Stimulated activated CD4-positive, alpha-beta T cell treated with anti-CD3 and anti-CD28 coated beads, Interleukin-4, amount 100 ng/mL, for 1 hour (primary cell): ENCODE measurements around the gene MAMDC4.
"Not testable (repeated sequence)": the region's sequence is repeated elsewhere in the genome, so short reads cannot be mapped to it uniquely, and the experiment has no call there.

Source experiments
- DNase-seq: peaks from one replicate; pipeline ENCODE4 v3.0.0-alpha.2; 2020

MAMDC4 gene

DNA sequence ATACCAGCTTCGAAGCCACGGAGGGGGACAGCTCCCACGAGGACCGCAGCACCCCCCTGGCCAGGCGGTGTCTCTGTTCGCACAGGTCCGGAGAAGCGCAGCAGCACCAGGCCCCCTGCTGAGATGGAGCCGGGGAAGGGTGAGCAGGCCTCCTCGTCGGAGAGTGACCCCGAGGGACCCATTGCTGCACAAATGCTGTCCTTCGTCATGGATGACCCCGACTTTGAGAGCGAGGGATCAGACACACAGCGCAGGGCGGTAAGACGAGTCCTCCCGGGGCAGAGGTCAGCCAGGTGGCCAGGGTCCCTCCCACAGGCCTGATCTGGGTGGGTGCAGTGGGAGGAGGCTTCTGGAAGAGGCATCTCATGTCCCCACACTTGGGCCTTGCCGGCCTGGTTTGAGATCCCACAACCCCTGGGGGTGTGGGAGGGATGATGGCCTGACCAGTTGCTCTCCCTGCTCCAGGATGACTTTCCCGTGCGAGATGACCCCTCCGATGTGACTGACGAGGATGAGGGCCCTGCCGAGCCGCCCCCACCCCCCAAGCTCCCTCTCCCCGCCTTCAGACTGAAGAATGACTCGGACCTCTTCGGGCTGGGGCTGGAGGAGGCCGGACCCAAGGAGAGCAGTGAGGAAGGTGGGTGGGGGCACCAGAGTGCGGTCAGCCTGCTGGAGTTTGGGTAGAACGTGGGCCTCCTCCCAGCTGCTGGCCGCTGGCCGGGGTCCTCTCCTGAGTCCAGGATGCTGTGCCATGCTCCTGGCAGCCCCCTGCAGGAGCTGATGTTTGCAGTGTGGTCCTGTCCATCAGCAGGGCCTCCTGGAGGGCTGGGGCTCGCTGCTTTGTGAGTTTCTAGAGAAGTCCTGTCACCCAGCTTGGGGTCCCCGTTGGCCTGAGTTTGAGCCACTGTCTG lies 12.7 kb upstream of the MAMDC4 start:
- DNase-seq = no peak

DNA sequence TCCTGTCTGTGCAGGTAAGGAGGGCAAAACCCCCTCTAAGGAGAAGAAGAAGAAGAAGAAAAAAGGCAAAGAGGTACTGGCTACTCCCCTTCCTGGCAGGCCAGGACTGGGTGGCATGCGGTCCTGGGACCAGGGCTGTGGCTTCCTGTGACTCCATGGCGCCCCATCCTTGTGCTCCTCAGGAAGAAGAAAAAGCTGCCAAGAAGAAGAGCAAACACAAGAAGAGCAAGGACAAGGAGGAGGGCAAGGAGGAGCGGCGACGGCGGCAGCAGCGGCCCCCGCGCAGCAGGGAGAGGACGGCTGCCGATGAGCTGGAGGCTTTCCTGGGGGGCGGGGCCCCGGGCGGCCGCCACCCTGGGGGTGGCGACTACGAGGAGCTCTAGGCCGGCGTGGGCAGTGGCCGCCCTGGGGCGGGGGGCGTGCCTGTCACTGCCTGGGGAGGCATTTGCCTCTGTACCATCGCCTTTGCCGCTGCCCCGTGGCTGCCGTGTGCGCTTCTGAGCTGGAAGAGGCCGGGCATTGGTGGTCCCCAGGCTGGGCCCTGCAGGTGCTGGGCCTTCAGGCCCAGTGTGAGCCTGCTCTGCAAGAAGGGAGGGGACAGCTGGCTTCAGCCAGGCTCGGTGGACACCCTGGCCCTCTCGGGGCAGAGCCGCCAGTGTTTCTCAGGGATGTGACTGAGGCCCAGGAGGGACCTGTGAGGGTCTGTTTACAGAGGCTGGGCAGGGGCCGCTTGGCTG lies 11.8 kb upstream of the MAMDC4 start:
- DNase-seq = no peak

DNA sequence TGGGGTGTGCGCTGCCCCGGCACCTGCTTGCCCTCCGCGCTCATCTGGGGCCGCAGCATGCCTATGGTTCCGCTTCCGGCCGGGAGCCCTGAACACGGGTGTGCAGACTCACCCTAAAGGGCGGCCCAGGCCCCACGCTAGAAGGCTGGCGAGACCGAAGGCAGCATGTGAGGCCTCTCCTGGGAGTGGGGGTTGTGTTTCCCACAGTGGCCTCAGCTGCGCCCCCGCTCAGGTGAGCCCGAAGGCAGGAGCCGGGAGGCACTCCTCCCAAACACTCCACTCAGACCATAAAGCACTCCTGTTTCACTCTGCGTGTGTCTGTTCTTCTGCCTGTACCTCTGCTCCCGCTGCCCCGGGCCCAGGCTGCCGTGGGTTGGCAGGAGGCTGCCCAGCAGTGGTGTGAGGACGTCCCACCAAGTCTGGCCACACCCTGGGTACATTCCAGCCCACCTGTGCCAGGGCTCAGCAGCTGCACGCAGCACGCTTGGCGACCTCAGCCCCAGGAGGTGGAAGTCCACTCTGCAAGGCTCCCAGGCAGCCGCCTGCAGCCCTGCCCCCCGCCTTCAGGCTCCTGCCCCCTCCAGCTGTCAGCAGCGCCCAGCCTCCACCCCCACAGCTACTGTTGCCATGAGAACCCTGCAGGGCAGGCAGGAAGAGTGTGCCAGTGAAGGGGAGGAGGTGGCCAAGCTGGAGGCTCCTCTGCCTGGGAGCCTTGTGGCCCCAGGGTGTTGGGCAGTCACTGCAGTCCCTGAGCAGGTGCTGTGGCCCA lies 11.1 kb upstream of the MAMDC4 start:
- DNase-seq = no peak

DNA sequence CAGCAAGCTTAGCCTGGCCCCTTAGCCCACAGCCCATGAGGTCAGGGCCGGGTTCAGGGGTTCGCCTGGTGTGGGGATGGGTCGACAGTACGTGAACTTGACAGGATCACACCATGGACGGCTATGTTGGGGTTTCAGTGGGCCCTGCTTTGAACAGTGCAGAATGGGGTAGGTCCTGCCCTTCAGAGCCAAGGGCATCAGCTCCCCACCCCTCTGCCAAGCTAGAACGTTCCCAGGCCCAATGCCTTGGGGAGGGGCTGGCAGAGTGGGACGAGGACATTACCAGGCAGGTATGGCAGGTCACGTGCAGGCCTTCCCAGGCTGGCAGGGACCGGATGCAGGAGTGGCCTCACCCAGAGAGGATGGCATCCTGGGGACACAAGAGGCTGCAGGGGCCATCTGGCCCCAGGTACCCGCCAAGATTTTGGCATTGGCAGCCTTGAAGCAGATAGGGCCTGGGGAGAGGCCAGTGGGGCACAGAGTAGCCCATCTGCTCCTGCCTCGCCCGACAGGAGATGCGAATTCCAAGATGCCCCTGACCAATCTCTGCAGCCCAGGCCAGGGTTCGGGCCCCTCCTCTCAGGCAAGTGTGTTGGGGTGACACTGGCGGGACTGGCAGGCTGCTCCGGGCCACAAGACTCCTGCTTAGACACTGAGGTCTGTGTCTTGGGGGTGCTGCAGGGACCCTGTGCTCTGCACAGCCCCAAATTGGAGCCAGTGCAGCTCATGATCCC lies 10.3 kb upstream of the MAMDC4 start:
- not testable (repeated sequence) for DNase-seq

DNA sequence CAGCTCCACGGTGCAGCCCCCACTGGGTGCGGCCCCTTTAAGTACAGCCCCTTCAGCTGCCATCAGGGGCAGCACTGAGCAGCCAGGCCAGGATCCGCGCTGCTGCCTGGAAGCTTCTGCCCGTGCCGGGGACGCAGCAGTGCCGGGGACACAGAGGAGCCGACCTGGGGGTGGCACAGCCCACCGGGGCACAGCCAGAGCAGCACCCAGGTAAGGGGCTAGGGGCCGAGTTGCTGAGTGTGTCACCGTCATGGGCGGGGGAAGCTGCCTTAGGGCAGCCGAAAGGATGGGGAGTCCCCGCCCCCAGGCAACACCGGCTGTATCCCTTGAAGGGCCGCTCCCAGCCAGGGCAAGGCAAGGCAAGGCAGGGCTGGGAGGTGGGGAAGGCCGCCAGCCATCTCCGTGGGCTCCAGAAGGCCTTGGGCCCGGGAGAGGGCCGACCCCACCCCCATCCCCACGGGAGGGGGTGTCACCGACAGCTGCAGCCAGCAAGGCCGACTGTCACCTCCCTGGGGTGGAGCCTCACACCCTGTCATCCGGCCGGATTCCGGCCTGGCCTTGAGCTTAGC lies 9.7 kb upstream of the MAMDC4 start, which contains the start of gene AJM1:
TSS of gene AJM1 (plus strand) at position 99 of the 569 bp plus-strand sequence. CDS start 1,937 bp downstream, outside the sequence.
- DNase-seq = peak; percentile 80

DNA sequence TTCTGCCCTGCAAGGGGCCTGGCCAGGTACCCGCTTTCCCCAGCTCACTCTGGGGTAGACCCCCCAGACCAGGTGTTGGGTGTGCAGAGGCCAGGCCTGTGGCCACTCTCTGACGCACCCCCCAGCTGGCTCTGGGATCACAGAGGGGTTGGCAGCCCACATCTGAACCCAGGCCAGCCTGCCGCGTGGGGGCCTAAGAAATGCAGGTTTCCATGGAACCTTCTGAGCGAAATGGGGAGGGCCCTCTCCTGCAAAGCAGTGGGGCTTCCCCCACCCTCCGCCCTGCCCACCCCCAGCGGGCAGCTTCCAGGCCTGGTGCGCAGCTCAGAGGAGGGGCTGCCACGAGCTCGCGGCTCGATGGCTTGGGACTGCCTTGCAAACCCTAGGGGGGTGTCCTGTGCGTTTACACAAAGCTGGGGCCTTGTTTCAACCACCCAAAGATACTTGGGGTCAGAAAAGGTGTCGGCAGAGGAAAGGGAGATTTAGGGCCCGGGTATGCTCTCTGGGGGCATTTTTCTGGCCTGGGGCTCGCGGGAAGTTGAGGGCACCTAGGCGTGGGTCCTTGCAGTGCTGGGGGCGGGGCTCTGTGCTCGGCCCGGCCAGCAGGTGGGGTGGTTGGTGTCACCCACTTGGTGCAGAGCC lies 8.9 kb upstream of the MAMDC4 start:
- not testable (repeated sequence) for DNase-seq

DNA sequence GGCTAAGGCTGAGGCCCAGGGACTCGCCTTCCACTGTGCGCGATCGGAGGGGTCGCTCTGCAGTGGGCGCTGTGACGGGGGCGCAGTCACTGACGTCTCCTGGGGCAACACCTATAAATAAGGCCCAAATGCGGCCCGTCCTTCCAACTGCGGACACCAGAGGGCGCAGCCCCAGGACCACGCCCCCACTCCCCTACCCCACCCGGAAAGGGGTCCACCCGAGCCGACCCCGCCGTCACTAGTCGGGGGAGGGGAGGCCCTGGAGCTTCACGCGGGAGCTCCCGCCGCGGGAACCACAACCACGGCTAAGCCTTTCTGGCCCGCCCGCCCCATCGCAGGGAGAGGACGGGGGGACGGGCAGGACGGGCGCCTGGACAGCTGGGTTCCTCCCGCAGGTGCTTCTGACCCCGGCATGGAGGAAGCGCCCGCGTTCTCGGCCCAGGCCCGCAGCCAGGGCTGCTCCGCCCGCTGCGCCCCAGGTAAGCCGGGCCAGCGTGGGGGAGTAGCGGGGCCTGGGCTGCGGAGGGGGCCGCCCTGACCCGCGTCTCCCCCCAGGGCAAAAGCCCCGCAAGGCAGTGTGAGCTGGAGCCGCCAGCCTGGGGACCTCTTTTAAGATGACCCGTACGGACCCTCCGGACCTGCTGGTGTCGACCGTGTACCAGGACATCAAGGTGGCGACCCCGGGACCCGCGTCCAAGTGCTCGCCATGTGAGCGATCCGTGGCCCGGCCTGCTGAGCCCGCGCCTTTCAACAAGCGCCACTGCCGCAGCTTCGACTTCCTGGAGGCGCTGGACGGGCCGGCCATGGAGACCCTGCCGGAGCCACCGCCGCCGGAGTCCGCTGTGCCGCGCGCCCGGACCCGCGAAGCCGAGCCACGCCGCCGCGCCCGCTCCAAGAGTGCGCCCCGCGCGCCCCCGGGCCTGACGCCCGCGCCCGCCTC lies 8.1 kb upstream of the MAMDC4 start:
- DNase-seq = peak; percentile 71

DNA sequence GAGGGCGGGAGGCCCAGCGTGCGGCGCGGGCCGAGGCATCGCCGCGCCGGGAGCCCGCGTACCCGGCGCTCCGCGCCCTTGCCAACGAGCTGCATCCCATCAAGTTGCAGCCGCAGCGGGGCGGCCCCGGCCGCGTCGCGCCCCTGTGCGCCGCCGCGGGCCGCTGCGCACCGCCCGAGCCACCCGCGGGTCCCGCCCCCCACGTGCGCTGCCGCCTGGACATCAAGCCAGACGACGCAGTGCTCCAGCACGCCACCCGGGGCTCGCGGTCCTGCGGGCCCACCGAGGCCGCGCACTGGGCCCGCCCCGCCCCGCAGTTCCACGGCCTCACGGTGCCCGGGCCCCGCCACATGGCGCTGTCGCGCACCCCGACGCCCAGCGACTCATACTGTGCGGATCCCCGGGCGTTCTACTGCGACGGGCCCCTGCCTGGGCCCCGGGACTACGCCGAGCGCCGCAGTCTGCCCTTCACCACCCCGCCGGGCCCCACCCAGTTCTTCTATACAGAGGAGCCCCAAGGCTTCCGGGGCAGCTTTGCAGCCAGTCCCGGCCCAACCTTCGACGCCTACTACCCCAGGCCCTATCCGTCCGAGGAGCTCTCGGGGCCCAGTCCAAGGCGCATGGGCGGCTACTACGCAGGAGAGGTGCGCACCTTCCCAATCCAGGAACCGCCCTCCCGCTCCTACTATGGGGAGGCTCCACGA lies 7.2 kb upstream of the MAMDC4 start:
- DNase-seq = no peak

DNA sequence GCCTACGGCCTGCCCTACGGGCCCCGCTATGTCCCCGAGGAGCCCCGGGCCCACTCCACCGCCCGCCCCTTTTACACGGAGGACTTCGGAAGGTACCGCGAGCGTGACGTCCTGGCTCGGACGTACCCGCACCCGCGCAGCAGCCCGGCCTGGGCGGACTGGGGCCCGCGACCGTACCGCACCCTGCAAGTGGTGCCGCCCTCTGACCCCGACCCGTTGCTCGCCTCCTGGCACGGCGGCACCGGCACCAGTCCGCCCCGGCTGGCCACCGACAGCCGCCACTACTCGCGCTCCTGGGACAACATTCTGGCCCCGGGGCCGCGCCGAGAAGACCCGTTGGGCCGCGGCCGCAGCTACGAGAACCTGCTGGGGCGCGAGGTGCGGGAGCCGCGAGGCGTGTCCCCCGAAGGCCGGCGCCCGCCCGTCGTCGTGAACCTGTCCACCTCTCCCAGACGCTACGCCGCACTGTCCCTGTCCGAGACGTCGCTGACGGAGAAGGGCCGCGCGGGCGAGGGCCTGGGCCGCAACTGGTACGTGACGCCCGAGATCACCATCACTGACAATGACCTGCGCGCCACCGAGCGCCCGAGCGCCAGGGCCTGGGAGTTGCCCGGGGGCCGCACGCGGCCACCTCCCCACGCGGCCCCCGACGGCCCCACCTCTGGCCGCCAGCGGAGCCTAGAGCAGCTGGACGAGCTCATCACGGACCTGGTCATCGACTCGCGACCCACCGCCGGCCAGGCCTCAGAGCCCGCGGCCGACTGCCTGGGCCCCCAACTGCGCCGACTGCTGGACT lies 6.5 kb upstream of the MAMDC4 start:
- DNase-seq = no peak

DNA sequence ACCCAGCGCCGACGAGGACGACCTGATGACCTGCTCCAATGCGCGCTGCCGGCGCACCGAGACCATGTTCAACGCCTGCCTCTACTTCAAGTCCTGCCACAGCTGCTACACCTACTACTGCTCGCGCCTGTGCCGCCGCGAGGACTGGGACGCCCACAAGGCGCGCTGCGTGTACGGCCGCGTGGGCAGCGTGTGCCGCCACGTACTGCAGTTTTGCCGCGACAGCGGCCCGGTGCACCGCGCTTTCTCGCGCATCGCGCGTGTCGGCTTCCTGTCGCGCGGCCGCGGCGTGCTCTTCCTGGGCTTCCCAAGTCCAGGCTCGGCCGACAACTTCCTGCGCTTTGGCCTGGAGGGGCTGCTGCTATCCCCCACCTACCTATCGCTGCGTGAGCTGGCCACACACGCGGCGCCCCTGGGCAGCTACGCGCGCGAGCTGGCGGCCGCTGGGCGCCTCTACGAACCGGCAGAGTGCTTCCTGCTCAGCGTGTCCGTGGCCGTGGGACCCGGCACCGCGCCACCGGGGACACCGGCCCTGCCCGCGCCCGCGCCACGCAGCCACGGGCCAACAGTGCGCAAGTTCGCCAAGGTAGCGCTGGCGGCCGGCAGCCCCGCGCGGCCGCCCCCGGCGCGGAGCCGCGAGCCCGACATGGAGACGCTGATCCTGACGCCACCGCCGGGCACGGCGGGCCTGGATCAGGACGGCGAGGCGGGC lies 5.6 kb upstream of the MAMDC4 start:
- peak; percentile 19 for DNase-seq

DNA sequence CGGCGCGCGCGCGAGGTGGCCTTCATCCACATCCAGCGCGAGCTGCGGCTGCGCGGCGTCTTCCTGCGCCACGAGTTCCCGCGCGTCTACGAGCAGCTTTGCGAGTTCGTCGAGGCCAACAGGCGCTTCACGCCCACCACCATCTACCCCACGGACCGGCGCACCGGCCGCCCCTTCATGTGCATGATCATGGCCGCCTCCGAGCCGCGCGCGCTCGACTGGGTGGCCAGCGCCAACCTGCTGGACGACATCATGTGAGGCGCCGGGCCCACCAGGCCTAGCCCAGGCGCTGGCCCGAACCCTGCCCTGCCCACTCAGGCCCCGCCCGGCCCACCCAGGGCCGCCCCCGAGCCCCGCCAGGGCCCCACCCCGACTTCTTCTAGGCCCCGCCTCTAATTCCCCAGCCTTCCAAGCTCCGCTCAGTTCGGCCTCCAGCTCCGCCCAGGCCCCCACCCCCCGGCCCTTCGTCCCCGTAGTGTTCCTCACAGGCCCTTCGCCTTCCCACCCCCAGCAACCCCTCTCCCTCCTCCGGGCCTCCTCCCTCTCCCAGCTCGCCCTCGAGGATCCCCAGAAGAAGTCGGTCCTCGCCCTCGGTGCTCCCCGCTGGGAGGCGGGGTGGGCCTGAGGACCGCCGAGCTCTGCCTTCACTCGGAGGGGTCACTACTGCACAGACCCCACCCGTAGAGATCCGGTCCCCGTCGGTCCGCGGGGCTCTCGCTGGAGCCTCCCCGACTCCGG lies 4.9 kb upstream of the MAMDC4 start:
- DNase-seq = peak; percentile 20

DNA sequence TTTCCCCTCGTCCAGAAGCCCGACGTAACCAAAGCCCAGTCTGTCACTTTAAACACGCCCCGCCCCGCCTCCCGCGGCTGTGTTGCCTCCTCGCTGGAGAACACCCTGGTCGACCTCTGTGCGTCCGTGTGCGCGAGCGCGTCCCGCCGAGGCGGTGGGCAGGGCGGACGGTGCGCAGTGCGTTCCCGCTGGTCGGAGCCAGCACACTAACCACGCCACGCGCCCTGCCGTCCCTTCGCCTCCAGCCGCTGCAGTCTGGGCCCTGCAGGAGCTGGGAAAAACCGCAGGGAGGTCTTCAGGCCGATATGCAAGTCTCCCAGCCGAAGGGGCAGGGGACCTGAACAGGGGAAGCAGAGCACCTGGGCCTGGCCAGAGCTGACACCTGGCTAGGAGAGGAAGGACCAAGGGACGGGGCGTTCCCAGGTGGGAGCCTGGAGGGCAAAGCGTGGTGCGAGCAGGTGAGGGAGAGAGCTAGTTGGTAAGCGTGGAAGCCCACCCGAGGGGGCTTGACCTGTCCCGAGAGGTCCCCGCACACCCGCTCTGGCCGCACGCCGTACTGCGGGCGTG lies 4.2 kb upstream of the MAMDC4 start:
- DNase-seq = peak; percentile 77

DNA sequence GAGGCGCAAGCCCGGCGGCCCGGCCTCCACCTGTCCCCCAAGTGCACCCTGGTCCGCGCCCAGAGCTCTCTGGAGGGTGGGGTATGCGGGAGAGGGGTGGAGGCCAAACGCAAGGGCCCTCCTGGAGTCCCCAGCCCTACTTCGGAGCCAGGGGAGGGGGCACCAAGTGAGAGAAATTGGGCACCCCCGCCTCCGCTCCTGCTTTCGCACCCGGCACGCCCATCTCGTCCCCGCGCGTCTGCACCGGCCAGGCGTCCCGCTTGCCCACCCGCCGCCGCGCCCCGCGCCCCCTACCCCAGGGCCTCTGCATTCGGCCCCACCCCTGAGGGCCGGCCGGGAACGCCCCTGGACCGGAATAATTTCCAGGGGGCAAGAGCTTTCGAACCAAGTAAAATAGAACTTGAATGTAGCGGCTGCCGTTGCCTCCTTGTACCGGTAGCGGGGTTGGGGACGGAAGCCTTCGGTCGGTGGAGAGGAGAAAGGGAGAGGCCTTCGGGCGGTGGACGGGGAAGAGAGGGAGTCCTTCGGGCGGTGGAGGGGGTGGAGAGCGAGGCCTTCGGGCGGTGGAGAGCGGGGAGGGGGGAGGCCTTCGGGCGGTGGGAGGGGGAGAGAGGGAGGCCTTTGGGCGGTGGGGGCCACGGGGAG lies 3.6 kb upstream of the MAMDC4 start:
- peak; percentile 33 for DNase-seq

DNA sequence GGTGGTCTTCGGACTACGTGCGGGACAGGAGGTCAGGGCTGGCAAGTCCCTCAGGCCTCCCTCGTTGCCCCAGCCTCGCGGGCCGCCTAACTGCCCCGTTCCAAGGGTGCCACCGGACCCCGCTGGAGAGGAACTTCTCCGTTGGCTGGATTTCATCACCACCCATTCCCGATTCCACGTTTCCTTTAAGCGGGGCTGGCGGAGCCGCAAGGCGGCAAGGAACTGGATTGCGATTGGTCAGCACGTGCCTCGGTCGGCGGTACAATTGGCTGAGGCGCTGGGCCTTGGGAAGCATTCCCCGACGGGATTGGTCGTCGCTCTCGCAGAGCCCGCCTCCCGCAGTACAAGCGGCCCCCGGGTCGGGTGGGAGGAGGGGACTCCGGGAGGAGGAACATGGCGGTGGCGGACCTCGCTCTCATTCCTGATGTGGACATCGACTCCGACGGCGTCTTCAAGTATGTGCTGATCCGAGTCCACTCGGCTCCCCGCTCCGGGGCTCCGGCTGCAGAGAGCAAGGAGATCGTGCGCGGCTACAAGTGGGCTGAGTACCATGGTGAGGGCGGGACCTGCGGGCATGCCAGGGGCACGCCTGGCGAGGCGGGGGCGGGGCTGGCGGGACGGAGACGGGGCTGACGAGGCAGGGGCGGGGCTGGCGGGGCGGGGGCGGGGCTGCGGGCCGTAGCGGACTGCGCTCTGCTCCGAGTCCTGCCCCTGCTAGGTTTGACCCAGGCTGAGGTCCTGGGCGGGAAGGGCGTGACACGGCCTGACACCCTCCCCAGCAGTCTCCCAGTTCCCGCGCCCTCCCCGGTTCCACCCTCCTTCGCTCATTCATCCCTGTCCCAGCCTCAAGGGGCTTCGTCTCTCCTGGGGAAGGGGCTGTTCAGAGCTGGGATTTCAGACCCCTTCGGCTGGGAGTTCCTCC lies 2.8 kb upstream of the MAMDC4 start, which contains the start of gene PHPT1:
TSS of gene PHPT1 (plus strand) at position 372 of the 922 bp plus-strand sequence. CDS start at position 394, 22 bp downstream.
- peak; percentile 95 for DNase-seq
